NCI-H2196 (cell line): ENCODE measurements around the gene ALPP.
"Not testable (repeated sequence)": the region's sequence is repeated elsewhere in the genome, so short reads cannot be mapped to it uniquely, and the experiment has no call there.

ENCODE experiments used
- DNase-seq: peaks from one replicate; lab custom pipeline; 2025; ENCODE audit not compliant: unreplicated experiment; lab: John Stamatoyannopoulos, UW

The ALPP gene

DNA sequence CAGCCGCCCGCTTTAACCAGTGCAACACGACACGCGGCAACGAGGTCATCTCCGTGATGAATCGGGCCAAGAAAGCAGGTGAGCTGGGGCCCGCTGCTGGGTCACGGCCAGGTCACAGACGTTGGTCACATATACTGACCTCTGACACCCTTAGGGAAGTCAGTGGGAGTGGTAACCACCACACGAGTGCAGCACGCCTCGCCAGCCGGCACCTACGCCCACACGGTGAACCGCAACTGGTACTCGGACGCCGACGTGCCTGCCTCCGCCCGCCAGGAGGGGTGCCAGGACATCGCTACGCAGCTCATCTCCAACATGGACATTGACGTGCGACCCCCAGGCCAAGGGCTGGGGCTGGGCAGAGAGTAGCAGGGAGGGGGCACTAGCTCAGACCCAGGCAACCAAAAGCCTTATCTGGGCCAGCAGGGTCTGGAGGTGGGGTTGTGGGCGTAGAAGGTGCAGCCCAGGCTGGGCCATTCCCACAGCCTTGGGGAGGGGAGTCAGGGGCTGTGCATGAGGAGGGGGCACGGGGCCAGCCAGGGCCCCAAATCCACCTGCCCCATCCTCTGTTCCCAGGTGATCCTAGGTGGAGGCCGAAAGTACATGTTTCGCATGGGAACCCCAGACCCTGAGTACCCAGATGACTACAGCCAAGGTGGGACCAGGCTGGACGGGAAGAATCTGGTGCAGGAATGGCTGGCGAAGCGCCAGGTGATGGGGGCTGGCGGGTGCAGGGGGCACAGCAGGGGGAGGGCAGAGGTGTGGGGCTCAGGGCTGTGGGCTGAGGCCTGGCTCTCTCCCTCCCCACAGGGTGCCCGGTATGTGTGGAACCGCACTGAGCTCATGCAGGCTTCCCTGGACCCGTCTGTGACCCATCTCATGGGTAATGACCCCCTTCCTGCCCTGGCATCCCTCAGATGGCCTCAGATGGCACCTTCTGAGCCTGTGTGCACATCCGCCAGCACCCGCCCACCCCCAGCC lies 1.3 kb downstream of the ALPP start:
- DNase-seq, result not testable (repeated sequence)

DNA sequence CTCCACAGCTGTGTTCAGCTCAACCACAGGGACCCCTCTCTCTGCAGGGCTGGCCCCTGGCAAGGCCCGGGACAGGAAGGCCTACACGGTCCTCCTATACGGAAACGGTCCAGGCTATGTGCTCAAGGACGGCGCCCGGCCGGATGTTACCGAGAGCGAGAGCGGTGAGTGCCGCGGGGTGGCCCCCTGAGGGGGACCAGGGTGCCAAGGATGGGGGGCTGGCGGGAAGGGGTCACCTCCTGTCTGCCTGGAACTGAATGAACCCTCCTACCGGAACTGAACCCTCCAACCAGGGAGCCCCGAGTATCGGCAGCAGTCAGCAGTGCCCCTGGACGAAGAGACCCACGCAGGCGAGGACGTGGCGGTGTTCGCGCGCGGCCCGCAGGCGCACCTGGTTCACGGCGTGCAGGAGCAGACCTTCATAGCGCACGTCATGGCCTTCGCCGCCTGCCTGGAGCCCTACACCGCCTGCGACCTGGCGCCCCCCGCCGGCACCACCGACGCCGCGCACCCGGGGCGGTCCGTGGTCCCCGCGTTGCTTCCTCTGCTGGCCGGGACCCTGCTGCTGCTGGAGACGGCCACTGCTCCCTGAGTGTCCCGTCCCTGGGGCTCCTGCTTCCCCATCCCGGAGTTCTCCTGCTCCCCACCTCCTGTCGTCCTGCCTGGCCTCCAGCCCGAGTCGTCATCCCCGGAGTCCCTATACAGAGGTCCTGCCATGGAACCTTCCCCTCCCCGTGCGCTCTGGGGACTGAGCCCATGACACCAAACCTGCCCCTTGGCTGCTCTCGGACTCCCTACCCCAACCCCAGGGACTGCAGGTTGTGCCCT lies 2.9 kb downstream of the ALPP start:
- not testable (repeated sequence) for DNase-seq

DNA sequence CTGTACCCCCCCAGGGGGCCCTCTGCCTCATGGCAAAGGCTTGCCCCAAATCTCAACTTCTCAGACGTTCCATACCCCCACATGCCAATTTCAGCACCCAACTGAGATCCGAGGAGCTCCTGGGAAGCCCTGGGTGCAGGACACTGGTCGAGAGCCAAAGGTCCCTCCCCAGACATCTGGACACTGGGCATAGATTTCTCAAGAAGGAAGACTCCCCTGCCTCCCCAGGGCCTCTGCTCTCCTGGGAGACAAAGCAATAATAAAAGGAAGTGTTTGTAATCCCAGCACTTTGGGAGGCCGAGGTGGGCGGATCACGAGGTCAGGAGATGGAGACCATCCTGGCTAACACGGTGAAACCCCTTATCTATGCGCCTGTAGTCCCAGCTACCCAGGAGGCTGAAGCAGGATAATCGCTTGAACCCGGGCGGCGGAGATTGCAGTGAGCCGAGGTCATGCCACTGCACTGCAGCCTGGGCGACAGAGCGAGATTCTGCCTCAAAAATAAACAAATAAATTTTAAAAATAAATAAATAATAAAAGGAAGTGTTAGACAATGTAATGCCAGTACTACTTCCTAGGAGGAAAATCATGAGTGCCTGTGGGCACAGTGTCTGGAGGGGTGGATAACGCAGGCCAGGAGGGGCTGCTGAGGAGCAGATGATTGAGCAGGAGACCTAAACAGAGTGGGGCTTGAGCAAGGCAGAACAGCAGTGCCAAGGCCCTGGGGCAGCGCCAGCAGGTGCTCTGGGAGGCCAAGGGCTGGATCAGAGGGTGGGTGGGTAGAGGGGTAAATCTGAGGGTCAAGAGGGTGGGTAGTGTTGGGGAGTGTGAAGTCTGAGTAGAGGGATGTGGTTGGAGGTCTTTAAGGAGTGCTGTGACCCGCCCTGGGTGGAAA lies 4.0 kb downstream of the ALPP start:
- DNase-seq, result no peak

DNA sequence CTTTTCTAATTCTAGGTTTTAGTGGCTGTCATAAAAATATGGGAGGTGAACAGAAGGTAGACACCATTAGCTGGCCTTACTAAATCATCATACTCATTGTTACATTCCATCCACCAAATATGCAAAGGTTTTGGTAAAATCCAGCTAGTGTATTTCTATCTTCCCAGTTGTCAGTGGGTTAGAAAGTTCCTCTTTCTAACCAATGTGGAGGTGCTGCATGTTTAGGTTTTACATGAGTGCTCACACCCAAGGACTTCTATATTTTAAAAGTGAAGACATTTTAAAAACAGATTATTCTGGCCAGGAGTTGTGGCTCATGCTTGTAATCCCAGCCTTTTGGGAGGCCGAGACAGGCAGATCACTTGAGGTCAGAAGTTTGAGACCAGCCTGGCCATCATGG lies 5.9 kb downstream of the ALPP start:
- no peak for DNase-seq

- not testable (repeated sequence) for DNase-seq
These were observed 6.5 kb downstream of the ALPP start for GRCh38 chr2:232385058-232385457.

GRCh38 chr2:232385660-232386489 lies 7.3 kb downstream of the ALPP start:
- DNase-seq, result no peak

GRCh38 chr2:232386490-232386739 lies 7.9 kb downstream of the ALPP start:
- DNase-seq, result no peak

GRCh38 chr2:232386740-232387450 lies 8.3 kb downstream of the ALPP start:
- DNase-seq, result no peak

GRCh38 chr2:232387451-232388171 lies 9.1 kb downstream of the ALPP start:
- no peak for DNase-seq

DNA sequence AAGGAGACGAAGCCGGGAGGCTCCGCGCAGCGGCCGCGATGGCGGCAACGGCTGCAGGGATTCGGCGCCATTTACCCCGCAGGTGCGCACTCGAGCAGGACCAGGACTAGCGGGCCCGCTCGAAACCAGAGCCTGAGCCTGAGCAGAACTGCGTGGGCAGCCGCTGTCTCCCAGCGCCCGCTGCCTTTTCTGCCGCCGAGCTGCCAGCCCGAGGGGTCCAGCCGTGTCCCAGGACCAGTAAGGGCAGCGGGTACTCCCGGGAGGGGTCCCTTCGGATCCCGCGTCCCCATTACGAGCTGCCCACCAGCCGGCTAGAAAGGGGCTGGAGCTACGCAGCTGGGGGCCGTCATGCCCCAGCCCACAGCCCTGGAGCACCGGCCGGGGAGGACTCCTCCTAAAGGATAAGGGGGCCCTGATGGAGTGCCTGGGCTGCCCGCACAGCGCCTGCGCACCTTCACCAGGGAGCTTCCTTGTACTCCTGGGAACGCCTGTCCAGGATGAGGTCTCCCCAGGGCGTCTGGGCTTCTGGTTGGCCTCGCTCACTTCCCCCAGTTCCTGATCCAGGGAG lies 9.9 kb downstream of the ALPP start:
- DNase-seq, result no peak

DNA sequence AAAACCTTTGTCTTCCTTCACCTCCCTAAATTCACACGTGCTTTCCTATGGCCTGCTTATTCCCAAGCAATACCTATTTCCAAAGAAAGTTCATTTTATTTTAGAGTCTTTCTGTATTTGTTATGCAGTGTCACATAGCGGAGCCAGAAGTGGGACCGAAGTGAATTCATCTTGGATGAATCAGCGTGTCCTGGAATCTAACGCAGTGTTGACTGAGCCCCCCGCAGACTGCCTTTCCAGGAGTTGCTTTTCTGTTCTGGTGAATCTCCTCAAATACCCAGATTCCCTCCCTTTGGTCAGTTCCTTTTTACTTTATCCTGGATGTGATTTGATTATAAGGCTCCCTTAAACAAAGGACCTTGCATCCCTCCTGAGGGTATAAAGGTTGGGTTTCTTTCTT lies 10.8 kb downstream of the ALPP start:
- no peak for DNase-seq

DNA sequence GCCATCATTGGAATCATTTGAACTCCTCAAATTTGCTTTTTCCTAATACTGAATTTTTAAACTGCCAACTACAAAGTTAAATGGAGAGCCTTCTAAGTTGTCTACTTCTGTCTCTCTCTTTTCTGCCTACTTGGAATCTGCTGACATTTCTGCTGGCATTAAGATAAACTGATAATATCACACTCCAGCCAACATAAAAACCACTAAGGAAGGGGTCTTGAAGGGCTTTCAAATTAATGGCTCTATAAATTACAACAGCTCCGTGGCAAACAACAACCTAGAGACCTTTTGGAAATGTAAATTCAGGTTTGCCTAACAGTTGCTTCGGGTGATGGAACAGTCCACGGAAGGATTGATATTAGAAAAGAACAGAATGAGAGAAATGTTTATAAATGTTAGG lies 12.1 kb downstream of the ALPP start:
- DNase-seq, result no peak

DNA sequence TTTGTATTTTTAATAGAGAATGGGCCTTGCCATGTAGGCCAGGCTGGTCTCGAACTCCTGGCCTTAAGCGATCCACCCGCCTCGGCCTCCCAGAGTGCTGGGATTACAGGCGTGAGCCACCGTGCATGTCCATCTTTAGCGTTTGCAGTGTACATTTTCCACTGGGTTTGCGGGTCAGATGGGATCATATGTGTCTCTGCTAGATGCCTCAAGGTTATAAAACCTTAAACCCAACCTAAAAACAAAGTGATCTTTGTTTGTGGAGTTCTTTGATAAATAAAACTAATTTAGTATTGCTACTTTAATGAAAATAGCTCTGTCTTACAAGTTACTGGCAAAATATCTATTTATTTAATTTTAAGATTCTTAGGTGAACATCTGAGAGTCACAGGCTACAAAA lies 15.0 kb downstream of the ALPP start:
- DNase-seq, result no peak

GRCh38 chr2:232394431-232394830 lies 15.9 kb downstream of the ALPP start:
- not testable (repeated sequence) for DNase-seq

DNA sequence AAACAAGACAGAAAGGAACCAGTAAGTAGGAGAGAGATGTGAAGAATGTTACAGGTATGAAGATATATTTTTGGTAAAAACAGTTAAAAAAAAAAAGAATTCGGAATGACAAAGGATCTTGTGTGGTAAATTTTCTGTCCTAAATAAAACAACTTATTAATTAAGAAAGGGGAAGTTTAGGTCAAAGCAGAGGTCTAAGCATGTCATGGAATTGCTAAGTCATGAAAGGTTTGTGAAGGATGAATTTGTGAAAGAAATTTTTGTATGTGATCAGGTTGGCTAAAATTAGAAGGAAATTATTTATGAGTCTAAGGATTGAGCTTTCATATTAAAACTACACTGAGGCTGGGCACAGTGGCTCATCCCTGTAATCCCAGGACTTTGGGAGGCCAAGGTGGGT lies 17.0 kb downstream of the ALPP start:
- DNase-seq, result no peak

- DNase-seq, result no peak
These were observed 18.1 kb downstream of the ALPP start for GRCh38 chr2:232396683-232397082.

DNA sequence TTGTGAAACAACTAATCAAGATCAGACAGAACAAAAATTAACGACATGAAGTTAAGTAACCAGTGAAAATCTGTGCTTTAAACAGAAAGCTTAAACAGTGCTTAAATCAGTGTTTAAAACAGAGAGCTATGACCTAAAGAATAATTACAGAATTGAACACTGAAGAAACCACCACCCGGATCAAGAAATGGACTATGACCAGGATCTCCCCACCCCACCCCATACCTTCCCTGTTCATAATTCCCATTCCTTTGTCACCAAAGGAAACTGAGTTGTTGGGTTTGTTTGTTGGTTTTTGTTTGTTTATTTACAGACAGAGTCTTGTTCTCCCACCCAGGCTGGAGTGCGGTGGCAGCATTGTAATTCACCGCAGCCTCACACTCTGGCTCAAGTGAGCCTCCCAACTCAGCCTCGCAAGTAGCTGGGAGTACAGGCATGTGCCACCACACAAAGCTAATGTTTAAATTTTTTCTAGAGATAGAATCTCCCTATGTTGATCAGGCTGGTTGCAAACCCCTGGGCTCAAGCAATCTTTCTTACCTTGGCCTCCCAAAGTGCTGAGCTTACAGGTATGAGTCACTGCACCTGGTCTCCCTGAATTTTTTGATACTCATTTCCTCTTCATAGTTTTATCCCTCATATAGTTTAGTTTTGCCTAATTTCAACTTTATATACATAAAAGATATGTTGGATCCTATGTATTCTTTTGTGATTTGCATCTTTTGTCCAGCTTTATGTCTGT lies 19.9 kb downstream of the ALPP start:
- no peak for DNase-seq
